GM18519 (cell line): ENCODE results near the gene PKD2L2.
"Not testable (repeated sequence)": the region's sequence is repeated elsewhere in the genome, so short reads cannot be mapped to it uniquely, and the experiment has no call there.

Source experiments
- ATAC-seq: cut with Tn5 transposase; IDR thresholded peaks from one replicate; pipeline ENCODE4 v1.9.1; 2021; ENCODE audit warnings: mild to moderate bottlenecking, moderate library complexity; ENCODE audit not compliant: unreplicated experiment, low FRiP score

PKD2L2 gene

DNA sequence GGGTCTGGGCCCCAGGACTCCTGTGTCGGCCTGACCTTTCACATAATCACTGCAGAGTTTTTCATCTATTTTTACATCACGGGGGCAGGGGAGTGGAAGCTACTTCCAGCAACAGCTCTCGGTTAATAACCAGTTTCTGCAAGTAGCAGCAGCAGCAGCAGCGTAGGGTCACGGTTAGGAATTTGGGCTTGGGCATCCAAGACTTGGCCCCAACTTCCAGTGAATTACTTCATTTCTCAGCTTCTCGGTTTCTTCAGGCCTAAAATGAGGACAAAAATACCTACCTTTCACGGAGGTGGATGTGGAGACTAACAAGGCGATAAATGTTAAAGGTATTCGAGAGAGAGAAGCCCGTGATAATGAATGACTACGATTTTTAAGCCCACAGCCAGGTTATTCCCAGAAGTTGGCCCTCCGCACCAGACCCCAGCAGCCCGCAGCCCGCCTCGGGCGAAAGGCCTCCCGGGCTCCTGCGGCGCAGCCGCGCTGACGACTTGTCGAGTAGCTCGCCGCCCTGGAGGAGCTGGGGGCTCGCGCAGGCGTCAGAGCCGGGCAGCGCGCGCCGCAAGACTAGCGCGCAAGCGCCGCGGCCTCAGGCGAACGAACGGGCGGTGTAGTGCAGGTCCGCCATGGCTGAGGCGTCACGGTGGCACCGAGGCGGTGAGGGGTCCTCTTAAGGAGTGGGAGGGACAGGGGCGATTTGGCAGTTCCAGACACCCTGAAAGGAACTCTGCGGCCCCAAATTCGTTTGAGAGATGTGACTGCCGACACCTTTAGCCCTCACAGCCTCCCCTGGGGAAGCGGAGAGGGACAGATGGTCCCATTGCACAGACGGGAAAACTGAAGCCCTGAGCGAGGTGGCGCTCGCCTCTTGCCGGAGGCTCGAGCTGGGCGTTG, at the start of gene PKD2L2:
Gene PKD2L2 (plus strand): TSS at position 595 of the 897 bp plus-strand sequence. CDS start 35 bp downstream, at position 630.
- ATAC-seq: peak; percentile 94

- ATAC-seq: no peak
Observed at GRCh38 chr5:137842296-137842695, 47.0 kb upstream of the PKD2L2 start.

DNA sequence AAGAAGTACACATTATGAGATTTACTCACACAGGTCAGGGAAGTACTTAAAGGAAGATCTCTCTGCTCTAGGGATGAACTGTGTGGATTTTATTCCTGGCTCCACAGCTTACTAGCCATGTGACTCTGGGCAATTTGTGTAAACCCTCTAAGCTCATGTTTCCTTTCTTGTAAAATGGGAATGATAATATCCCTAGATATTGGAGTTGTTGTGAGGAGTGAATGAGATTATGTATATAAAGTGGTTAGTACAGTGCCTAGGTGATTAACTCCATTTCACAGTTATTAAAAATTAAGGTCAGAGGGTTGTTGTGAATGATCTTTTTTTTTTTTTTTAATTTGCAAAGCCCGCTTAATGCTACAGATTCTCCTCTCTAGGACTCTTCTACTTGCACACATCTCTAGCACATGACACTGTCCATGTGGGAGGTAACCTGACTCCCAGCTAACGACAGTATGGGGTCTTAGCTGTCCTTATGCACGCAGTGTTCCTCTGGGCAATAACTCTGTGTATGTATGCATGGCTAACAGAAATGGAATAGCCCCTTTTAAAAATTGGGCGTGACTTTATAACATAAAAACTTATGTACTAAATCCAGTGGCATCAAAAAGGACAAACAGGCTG, 45.5 kb upstream of the PKD2L2 start:
- ATAC-seq: no peak

DNA sequence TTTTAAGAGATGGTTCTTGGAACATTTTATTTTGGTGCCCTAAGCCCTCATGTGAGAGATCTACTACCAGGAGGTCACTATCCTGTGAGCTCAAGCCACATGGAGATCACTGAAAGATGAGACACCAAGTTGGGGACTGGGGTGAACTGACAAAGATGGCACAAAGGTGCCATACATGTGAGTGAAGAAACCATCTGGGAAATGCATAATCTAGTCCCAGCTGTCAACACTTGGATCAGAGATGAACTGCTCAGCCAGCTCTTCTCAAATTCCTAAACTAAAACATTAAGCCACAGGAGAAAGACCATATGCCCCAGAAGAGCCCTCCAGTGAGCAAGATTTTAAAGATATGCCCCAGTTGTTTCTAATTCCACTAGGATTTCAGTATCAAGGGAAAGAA, 43.8 kb upstream of the PKD2L2 start:
- no peak for ATAC-seq

- ATAC-seq: no peak
Observed at GRCh38 chr5:137847687-137848086, 41.6 kb upstream of the PKD2L2 start.

GRCh38 chr5:137853165-137853564, 36.1 kb upstream of the PKD2L2 start:
- not testable (repeated sequence) for ATAC-seq

DNA sequence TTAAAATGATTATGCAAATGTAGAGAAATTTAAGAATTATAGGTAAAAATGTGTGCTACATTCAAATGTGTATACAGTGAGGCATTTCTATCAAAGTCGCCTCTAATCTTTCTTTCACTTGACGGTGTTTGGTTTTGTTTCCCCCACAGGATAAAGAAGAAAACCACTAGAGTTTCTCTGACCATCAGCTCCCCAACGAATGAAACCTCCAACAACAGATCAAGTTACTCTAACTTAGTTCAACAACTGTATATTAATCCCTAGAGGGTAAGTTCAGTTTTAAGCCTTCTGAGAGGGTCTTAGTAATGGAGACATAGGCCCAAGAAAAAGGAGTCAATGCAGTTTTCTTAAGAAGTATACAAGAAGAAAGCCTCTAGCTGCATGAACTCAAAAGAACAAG, 33.1 kb upstream of the PKD2L2 start:
- ATAC-seq: peak; percentile 35

- ATAC-seq: no peak
Observed at GRCh38 chr5:137856916-137857862, 32.1 kb upstream of the PKD2L2 start.

DNA sequence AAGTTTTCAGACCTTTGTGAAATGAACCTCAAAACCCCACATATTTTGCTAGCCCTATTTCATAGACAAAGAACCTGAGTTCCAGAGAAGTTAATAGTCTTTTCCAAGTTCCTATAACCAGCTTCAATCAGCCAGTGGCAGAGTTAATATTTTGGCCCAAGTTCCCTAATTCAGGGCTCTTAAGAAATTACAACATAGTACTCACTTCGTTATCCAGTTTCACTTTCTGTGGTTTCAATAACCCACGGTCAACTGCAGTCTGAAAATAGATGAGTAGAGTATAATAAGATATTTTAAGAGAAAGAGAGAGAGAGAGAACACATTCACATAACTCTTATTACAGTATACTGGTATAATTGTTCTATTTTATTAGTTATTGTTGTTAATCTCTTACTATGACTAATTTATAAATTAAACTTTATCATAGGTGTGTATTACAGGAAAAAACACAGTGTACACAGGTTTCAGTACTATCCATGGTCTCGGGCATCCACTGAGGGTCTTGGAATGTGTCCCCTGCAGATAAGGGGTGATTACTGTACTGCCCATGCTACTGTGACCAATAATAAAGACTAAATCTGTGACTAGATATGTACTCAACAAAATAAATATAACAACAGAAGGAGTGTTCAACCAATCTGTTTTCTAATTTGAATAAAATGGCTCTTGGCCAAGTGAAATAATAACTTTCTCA, 30.9 kb upstream of the PKD2L2 start:
- ATAC-seq: peak; percentile 72

GRCh38 chr5:137858954-137859353, 30.3 kb upstream of the PKD2L2 start:
- no peak for ATAC-seq

DNA sequence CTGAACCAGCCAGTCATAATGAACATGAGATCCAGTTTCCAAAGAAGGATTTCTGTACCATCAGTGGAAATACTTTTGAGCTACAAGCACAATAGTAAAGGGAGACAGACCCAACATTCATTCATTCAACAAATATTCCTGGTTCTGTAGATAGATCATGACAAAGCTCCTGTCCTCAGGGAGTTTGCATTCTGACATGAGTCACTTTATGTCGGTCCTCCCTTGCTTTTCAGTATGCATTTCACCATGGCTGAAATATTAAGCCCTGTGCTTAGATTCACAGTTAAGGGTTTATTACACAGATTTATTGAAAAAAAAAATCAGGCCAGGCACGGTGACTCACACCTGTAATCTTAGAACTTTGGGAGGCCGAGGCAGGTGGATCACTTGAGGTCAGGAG, 27.0 kb upstream of the PKD2L2 start:
- ATAC-seq: no peak

DNA sequence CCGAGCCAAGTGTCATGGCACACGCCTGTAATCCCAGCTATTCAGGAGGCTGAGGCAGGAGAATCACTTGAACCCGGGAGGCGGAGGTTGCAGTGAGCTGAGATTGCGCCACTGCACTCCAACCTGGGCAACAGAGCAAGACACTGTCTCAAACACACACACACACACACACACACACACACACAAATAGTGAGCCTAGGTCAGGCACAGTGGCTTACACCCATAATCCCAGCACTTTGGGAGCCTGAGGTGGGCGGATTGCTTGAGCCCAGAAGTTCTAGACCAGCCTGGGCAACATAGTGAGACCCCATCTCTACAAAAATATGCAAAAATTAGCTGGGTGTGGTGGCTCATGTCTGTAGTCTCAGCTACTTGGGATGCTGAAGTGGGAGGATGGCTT, 25.6 kb upstream of the PKD2L2 start:
- not testable (repeated sequence) for ATAC-seq

DNA sequence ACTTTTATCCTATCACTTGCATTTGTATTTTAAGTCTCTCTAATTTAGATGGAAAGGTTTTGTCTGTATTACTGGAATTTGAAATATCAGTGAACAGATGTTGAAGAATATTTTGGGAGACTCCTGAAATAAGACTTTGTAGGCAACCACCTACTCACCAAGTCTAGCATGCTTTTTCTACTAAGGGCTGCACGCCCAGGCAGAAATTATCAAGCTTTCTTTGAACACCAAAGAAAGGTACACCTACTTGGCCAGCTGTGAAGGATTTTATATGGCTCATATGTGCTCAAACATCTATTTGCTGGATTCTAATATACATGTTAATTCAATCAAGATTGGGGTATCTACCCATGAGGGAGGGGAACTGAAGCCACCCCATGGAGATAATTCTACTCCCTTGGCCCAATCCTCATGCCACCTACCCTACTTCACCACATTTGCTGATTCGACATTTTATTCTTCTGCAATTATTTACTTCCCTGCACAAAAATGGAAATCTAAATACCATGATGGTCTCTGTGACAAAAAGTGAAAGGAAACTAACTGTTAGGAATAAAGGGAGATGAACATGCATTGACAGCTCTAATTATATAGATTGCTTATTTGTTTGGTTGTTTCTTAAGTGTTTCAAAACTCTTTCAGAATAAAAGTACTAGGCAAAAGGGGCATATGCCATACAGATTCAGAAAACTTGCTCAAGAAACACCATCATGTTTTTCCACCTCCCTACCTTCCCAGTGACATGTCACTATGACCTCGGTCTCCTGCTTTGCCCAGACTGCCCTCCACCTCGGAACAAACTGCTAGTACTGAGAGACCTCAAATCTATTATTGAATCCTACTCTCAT, 22.5 kb upstream of the PKD2L2 start:
- no peak for ATAC-seq

DNA sequence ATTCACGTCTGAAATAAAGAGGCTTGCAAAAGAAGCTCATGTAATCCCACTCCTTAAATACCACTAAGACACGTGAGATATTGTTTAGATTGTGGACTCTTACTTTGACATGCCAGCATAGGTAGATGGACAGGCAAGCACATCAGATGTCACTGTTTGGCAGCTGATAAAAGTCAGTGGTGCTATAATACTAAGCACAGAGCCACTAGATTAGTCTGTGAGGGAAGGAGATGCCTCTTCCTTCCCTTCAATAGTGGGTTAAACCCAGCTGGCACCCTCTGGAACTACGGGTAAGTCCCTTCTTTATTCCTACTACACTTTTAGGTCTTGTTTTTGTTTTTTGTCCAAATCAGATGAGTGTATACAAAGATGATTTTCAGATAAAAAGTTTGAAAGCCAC, 21.6 kb upstream of the PKD2L2 start, which contains the start of gene MYOT:
Gene MYOT (plus strand): TSS at position 197 of the 400 bp plus-strand sequence. CDS start 2,792 bp downstream, outside the sequence.
- no peak for ATAC-seq

DNA sequence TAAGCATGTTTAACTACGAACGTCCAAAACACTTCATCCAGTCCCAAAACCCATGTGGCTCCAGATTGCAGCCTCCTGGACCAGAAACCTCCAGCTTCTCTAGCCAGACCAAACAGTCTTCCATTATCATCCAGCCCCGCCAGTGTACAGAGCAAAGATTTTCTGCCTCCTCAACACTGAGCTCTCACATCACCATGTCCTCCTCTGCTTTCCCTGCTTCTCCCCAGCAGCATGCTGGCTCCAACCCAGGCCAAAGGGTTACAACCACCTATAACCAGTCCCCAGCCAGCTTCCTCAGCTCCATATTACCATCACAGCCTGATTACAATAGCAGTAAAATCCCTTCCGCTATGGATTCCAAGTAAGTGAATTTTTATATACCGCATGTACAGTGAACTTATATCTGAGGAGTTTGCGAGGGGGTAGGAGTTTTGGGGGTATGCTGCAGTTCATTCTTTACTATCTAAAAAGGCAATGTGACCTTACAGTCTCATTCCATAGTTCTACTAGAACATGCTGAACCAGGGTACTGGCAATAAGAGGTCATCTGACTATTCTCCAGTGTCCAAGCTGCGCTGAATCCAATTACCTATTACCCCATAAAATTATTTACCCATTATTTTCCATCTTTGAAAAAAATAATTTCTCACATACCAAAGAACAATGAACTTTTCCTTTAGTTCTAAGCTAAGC, 18.5 kb upstream of the PKD2L2 start:
- no peak for ATAC-seq

DNA sequence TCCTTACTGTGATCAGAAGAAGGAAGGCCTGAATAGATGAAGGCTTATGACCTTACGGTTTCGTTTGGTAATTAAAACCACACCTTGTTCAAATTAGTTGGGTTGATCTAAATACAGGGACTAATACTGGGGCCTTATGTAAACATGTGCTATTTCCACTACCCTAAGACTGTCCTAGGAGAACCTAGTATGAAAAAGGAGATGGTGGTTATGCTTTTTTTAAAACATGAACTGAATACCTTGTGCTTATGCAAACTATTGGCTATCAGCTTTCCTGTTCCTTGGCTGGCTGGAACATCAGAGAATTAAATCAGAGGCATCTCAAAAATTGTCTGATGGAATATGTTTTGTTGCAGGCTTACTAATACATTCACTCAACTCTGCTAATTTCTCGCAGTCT, 17.7 kb upstream of the PKD2L2 start:
- ATAC-seq: no peak

GRCh38 chr5:137872466-137872865, 16.8 kb upstream of the PKD2L2 start:
- ATAC-seq: no peak

DNA sequence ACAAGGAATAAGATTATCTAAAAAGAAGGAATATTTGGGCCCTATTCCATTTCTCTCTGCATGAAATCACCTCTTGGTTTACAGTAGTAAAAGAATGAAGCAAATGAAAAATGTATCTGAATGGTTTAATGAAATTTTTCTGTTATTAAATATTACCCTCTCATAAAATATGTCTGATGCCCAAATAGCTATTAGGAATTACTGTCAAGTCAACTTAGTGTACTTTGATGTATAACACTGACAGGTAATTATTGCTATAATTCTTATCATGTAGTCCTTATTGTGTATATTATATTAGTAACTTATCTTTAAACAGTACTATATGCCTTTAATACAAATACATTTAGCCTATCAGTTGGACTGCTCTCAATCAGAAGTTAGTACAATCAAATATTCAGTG, 13.2 kb upstream of the PKD2L2 start:
- no peak for ATAC-seq

DNA sequence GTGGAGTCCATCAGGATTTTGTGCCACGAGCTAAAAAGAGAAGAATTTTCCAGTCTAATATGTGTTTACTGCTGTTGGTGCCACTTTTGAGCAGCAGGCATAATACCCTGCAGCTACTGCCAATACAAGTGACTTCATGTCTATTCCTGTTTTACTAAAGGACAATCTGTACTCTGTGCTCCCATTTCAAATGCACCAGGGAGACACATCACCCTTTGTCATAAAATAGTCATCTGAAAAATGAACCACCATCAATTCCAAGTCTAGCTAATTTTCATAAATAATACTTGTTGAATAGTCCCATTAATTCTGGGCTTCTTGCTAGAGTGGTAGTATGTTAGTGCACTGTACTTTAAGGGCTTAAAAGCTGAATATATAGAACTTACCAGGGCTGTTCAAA, 8.9 kb upstream of the PKD2L2 start:
- no peak for ATAC-seq
